Measurements from ENCODE around the gene FAM222B. TPM values are rescaled to one million over a fixed set of nuclear protein-coding genes. Genes with fewer than 3 reads are reported as not detected.

The FAM222B gene
- total RNA-seq, 1 experiment from 2014 or later, result 18.5 TPM

GRCh38 chr17:28706471-28707338 is 135.9 kb downstream of the FAM222B start:
- BruUV-seq (replicated peaks), result no TSS peak
- Mint-ChIP-seq H3K27ac (ENCODE audit: low read depth, unreplicated experiment) (no peak overlapping the region), H3K4me3 (ENCODE audit: unreplicated experiment) (no peak overlapping the region)

More at GRCh38 chr17:28706471-28707338, 135.9 kb downstream of the FAM222B start:
- intact Hi-C loops (cut with micrococcal nuclease), result no loop called here
- Mint-ChIP-seq H3K4me1 (ENCODE audit: insufficient read depth, unreplicated experiment) (peaks cover 6% of the 10 kb centered on the region), H3K27me3 (ENCODE audit: insufficient read depth, unreplicated experiment) (no peaks in the 10 kb centered on the region), H3K9me3 (ENCODE audit: unreplicated experiment) (no peaks in the 10 kb centered on the region), H3K36me3 (ENCODE audit: insufficient read depth, unreplicated experiment) (peaks cover 20% of the 10 kb centered on the region)
- ChIA-PET POLR2A (interaction anchor here (0.6 to 2.2 kb wide), 4 partner anchors 13 to 105 kb away, joined by 3 to 7 read pairs (median 4); partner anchors contain the start of gene RPL23A), CTCF (interaction anchor here (1.0 to 1.2 kb wide), 2 partner anchors 10 to 410 kb away, joined by 3 to 4 read pairs; no protein-coding TSS in a partner anchor)
- TF ChIP-seq, protein P1, sequence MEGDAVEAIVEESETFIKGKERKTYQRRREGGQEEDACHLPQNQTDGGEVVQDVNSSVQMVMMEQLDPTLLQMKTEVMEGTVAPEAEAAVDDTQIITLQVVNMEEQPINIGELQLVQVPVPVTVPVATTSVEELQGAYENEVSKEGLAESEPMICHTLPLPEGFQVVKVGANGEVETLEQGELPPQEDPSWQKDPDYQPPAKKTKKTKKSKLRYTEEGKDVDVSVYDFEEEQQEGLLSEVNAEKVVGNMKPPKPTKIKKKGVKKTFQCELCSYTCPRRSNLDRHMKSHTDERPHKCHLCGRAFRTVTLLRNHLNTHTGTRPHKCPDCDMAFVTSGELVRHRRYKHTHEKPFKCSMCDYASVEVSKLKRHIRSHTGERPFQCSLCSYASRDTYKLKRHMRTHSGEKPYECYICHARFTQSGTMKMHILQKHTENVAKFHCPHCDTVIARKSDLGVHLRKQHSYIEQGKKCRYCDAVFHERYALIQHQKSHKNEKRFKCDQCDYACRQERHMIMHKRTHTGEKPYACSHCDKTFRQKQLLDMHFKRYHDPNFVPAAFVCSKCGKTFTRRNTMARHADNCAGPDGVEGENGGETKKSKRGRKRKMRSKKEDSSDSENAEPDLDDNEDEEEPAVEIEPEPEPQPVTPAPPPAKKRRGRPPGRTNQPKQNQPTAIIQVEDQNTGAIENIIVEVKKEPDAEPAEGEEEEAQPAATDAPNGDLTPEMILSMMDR (IDR thresholded peaks at IDR 0.05; ENCODE audit: unreplicated experiment), result no peak
- DNase-seq (ENCODE audit: unreplicated experiment), result no peak

Small RNAs within 50 kb of the gene (microRNA-seq; reads per million reads assigned to microRNA genes)
- not detected for gene MIR451B

Other genes starting within 250 kb of the FAM222B start
- 31.5 and 38.1 TPM in 2 replicates for gene SPAG5, start 243.8 kb downstream of the FAM222B start, total RNA-seq (2022)
- 19.9 and 24.1 TPM in 2 replicates for gene RSKR, start 228.6 kb downstream of the FAM222B start, total RNA-seq (2022)
- gene BLTP2, start 197.6 kb downstream of the FAM222B start, total RNA-seq (2022), result 119 and 126 TPM in 2 replicates
- gene SDF2, start 180.9 kb downstream of the FAM222B start, total RNA-seq (2022), result 31.4 and 31.8 TPM in 2 replicates
- gene SUPT6H, start 180.6 kb downstream of the FAM222B start, total RNA-seq (2022), result 81.7 and 86.4 TPM in 2 replicates
- 0.86 and 1.1 TPM in 2 replicates for gene PROCA1, start 130.9 kb downstream of the FAM222B start, total RNA-seq (2022)
- 90.0 and 105 TPM in 2 replicates for gene RAB34, start 124.9 kb downstream of the FAM222B start, total RNA-seq (2022)
- gene RPL23A, start 122.8 kb downstream of the FAM222B start, total RNA-seq (2022), result 1,941 and 2,110 TPM in 2 replicates
- 13.4 and 18.7 TPM in 2 replicates for gene TLCD1, start 116.6 kb downstream of the FAM222B start, total RNA-seq (2022)
- 4.5 and 8.6 TPM in 2 replicates for gene NEK8, start 114.0 kb downstream of the FAM222B start, total RNA-seq (2022)
- 106 and 126 TPM in 2 replicates for gene TRAF4, start 98.8 kb downstream of the FAM222B start, total RNA-seq (2022)
- gene ERAL1, start 12.2 kb upstream of the FAM222B start, total RNA-seq (2022), result 51.6 and 53.7 TPM in 2 replicates
- 98.5 and 126 TPM in 2 replicates for gene FLOT2, start 54.9 kb upstream of the FAM222B start, total RNA-seq (2022)
- gene DHRS13, start 60.3 kb upstream of the FAM222B start, total RNA-seq (2022), result 9.1 and 9.5 TPM in 2 replicates
- gene PHF12, start 108.7 kb upstream of the FAM222B start, total RNA-seq (2022), result 37.6 and 38.2 TPM in 2 replicates
- gene SEZ6, start 163.2 kb upstream of the FAM222B start, total RNA-seq (2022), result not detected in 2 replicates
- not detected in 2 replicates for gene PIPOX, start 200.4 kb upstream of the FAM222B start, total RNA-seq (2022)

All from MCF 10A (cell line).